HEK293 (cell line): ENCODE measurements around the gene SLC36A1.

Experiments used
- CTCF ChIA-PET: fragments of 350-600 bp; formaldehyde crosslinking; extraction: SDS; loops from one replicate; lab custom pipeline; 2021; ENCODE audit warnings: antibody characterized with exemption; lab: Yijun Ruan, JAX
- POLR2A ChIA-PET: fragments of 300-600 bp; formaldehyde crosslinking; extraction: SDS; loops from one replicate; lab custom pipeline; 2020; ENCODE audit warnings: antibody characterized with exemption, inconsistent platforms; lab: Yijun Ruan, JAX
- H3K27ac ChIP-seq: fragments of 200-500 bp; sonication (Bioruptor generic); 2 replicates; pipeline ENCODE4 v1.5.1; 2014; ENCODE audit warnings: low read depth, low read length, control low read depth, inconsistent platforms; ENCODE audit errors: extremely low read depth
- H3K36me3 ChIP-seq, 2 experiments: fragments of 200-500 bp in 1 of 2; sonication (Bioruptor generic) in 1 of 2; 1 replicate in 1 of 2; 2 replicates in 1 of 2; pipeline ENCODE4 v1.5.1; 2014 to 2017; ENCODE audit warnings: inconsistent platforms in 2 of 2, low read length in 2 of 2; ENCODE audit not compliant: control insufficient read depth in 2 of 2, insufficient read depth in 1 of 2
- H3K4me1 ChIP-seq: fragments of 200-500 bp; sonication (Bioruptor generic); 2 replicates; pipeline ENCODE4 v1.5.1; 2014; ENCODE audit warnings: mild to moderate bottlenecking, low read length, inconsistent platforms; ENCODE audit not compliant: control insufficient read depth, insufficient read depth
- H3K4me3 ChIP-seq: 2 replicates; pipeline ENCODE4 v1.5.1; 2011; ENCODE audit warnings: low read depth, mild to moderate bottlenecking, control low read depth, low read length, moderate library complexity
- H3K9me3 ChIP-seq: fragments of 200-500 bp; sonication (Bioruptor generic); 2 replicates; pipeline ENCODE4 v1.5.1; 2014; ENCODE audit warnings: low read depth, low read length, inconsistent platforms; ENCODE audit not compliant: control insufficient read depth, insufficient read depth
- BCL11A ChIP-seq: fragments of 450-650 bp; formaldehyde crosslinking; IDR thresholded peaks from 2 replicates; pipeline ENCODE4 v1.5.1; 2016; ENCODE audit warnings: low read depth, missing biosample characterization, missing genetic modification characterization
- GLIS2 ChIP-seq: fragments of 450-650 bp; formaldehyde crosslinking; IDR thresholded peaks from 2 replicates; pipeline ENCODE4 v1.5.1; 2016; ENCODE audit warnings: missing biosample characterization, missing genetic modification characterization
- KLF7 ChIP-seq: fragments of 450-650 bp; formaldehyde crosslinking; IDR thresholded peaks from 2 replicates; pipeline ENCODE4 v1.5.1; 2016; ENCODE audit warnings: missing biosample characterization, missing genetic modification characterization, borderline replicate concordance
- SCRT1 ChIP-seq: fragments of 450-650 bp; formaldehyde crosslinking; IDR thresholded peaks from 2 replicates; pipeline ENCODE4 v1.5.1; 2016; ENCODE audit warnings: missing biosample characterization, missing genetic modification characterization, borderline replicate concordance
- SCRT2 ChIP-seq: fragments of 450-650 bp; formaldehyde crosslinking; IDR thresholded peaks from 2 replicates; pipeline ENCODE4 v1.5.1; 2016; ENCODE audit warnings: missing biosample characterization, missing genetic modification characterization
- ZFHX2 ChIP-seq: fragments of 450-650 bp; formaldehyde crosslinking; conservative IDR thresholded peaks from 2 replicates; pipeline ENCODE4 v1.5.1; 2016; ENCODE audit warnings: missing biosample characterization, missing genetic modification characterization
- ZIC2 ChIP-seq: fragments of 450-650 bp; formaldehyde crosslinking; IDR thresholded peaks from 2 replicates; pipeline ENCODE4 v1.5.1; 2016; ENCODE audit warnings: missing biosample characterization, missing genetic modification characterization
- ZNF114 ChIP-seq: fragments of 450-650 bp; formaldehyde crosslinking; IDR thresholded peaks from 2 replicates; pipeline ENCODE4 v1.5.0; 2017; ENCODE audit warnings: missing biosample characterization, missing genetic modification characterization
- ZNF169 ChIP-seq: fragments of 450-650 bp; formaldehyde crosslinking; IDR thresholded peaks from 2 replicates; pipeline ENCODE4 v1.5.1; 2016; ENCODE audit warnings: missing biosample characterization, missing genetic modification characterization
- ZNF211 ChIP-seq: fragments of 450-650 bp; formaldehyde crosslinking; IDR thresholded peaks from 2 replicates; pipeline ENCODE4 v1.5.1; 2016; ENCODE audit warnings: low read depth, missing biosample characterization, missing genetic modification characterization
- ZNF239 ChIP-seq: fragments of 450-650 bp; formaldehyde crosslinking; IDR thresholded peaks from 2 replicates; pipeline ENCODE4 v1.5.1; 2016; ENCODE audit warnings: missing biosample characterization, missing genetic modification characterization
- ZNF292 ChIP-seq: fragments of 450-650 bp; formaldehyde crosslinking; IDR thresholded peaks from 2 replicates; pipeline ENCODE4 v1.5.1; 2016; ENCODE audit warnings: low read depth, missing biosample characterization, missing genetic modification characterization, borderline replicate concordance
- ZNF416 ChIP-seq: fragments of 450-650 bp; formaldehyde crosslinking; IDR thresholded peaks from 2 replicates; pipeline ENCODE4 v1.5.1; 2016; ENCODE audit warnings: missing biosample characterization, missing genetic modification characterization
- ZNF501 ChIP-seq: fragments of 450-650 bp; formaldehyde crosslinking; IDR thresholded peaks from 2 replicates; pipeline ENCODE4 v1.5.1; 2016; ENCODE audit warnings: missing biosample characterization, missing genetic modification characterization
- ZNF521 ChIP-seq: fragments of 450-650 bp; formaldehyde crosslinking; IDR thresholded peaks from 2 replicates; pipeline ENCODE4 v1.5.1; 2017; ENCODE audit warnings: missing biosample characterization, mild to moderate bottlenecking, missing genetic modification characterization
- ZNF549 ChIP-seq: fragments of 450-650 bp; IDR thresholded peaks from 2 replicates; pipeline ENCODE4 v1.5.1; 2018; ENCODE audit warnings: missing biosample characterization, missing genetic modification characterization, mild to moderate bottlenecking, inconsistent platforms, moderate library complexity
- ZNF555 ChIP-seq: fragments of 450-650 bp; formaldehyde crosslinking; conservative IDR thresholded peaks from 2 replicates; pipeline ENCODE4 v1.5.1; 2017; ENCODE audit warnings: missing biosample characterization, mild to moderate bottlenecking, missing genetic modification characterization, inconsistent platforms
- ZNF585B ChIP-seq: fragments of 450-650 bp; formaldehyde crosslinking; IDR thresholded peaks from 2 replicates; pipeline ENCODE4 v1.5.1; 2016; ENCODE audit warnings: missing biosample characterization, missing genetic modification characterization
- ZNF660 ChIP-seq: fragments of 450-650 bp; IDR thresholded peaks from 2 replicates; pipeline ENCODE4 v1.5.1; 2018; ENCODE audit warnings: missing biosample characterization, mild to moderate bottlenecking, missing genetic modification characterization
- ZNF664 ChIP-seq: fragments of 450-650 bp; formaldehyde crosslinking; IDR thresholded peaks from 2 replicates; pipeline ENCODE4 v1.5.1; 2016; ENCODE audit warnings: missing biosample characterization, missing genetic modification characterization
- ZNF830 ChIP-seq: fragments of 450-650 bp; IDR thresholded peaks from 2 replicates; pipeline ENCODE4 v1.5.0; 2018; ENCODE audit warnings: missing biosample characterization, missing genetic modification characterization, low read depth, mild to moderate bottlenecking, moderate library complexity
- TF ChIP-seq, protein P1 (sequence below): fragments of 450-650 bp; formaldehyde crosslinking; IDR thresholded peaks from 2 replicates; pipeline ENCODE4 v1.5.1; 2016; ENCODE audit warnings: missing biosample characterization, missing genetic modification characterization, low read depth
- TF ChIP-seq, protein P2 (sequence below): fragments of 450-650 bp; formaldehyde crosslinking; IDR thresholded peaks from 2 replicates; pipeline ENCODE4 v1.5.1; 2017; ENCODE audit warnings: missing biosample characterization, missing genetic modification characterization
- TF ChIP-seq, protein P3 (sequence below): fragments of 450-650 bp; formaldehyde crosslinking; IDR thresholded peaks from 2 replicates; pipeline ENCODE4 v1.5.1; 2016; ENCODE audit warnings: missing biosample characterization, missing genetic modification characterization

The SLC36A1 gene

DNA sequence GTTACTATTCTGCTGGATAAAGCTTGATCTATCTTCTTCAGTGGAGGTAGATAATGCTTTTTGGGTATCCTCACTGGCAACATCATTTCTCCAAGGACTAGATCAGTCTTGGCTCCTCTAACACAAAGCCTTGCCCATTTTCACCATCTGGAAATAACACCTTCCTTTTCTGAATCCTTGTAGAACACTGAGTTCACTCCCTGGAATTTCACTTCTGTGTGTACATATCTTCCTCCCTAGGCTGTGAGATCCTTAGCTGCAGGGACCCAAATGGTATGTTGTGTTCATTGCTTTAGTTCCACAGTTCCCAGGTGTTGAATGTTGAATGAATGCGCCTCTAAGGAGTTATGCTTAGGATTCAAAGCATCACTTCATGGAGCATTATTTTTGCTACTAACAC, 16.7 kb upstream of the SLC36A1 start:
- TF ChIP-seq, protein P1, sequence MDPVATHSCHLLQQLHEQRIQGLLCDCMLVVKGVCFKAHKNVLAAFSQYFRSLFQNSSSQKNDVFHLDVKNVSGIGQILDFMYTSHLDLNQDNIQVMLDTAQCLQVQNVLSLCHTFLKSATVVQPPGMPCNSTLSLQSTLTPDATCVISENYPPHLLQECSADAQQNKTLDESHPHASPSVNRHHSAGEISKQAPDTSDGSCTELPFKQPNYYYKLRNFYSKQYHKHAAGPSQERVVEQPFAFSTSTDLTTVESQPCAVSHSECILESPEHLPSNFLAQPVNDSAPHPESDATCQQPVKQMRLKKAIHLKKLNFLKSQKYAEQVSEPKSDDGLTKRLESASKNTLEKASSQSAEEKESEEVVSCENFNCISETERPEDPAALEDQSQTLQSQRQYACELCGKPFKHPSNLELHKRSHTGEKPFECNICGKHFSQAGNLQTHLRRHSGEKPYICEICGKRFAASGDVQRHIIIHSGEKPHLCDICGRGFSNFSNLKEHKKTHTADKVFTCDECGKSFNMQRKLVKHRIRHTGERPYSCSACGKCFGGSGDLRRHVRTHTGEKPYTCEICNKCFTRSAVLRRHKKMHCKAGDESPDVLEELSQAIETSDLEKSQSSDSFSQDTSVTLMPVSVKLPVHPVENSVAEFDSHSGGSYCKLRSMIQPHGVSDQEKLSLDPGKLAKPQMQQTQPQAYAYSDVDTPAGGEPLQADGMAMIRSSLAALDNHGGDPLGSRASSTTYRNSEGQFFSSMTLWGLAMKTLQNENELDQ, result no peak
- TF ChIP-seq ZNF555 (tag by site-specific recombination) (no peak), ZNF169 (tag by site-specific recombination) (no peak), ZNF664 (tag by site-specific recombination) (no peak), ZNF660 (tag by site-specific recombination) (no peak), ZNF239 (tag by site-specific recombination) (no peak), ZFHX2 (tag by site-specific recombination) (no peak), ZNF292 (tag by site-specific recombination) (no peak), ZNF501 (tag by site-specific recombination) (no peak), ZNF830 (tag by site-specific recombination) (no peak), ZNF521 (tag by site-specific recombination) (no peak)
- Histone ChIP-seq H3K27ac (no peak overlapping the region), H3K9me3 (no peaks in the 10 kb centered on the region), H3K4me1 (no peaks in the 10 kb centered on the region), H3K36me3 (no peaks in the 10 kb centered on the region), H3K4me3 (no peak overlapping the region)
- ChIA-PET CTCF (no interaction called here), POLR2A (no interaction called here)

DNA sequence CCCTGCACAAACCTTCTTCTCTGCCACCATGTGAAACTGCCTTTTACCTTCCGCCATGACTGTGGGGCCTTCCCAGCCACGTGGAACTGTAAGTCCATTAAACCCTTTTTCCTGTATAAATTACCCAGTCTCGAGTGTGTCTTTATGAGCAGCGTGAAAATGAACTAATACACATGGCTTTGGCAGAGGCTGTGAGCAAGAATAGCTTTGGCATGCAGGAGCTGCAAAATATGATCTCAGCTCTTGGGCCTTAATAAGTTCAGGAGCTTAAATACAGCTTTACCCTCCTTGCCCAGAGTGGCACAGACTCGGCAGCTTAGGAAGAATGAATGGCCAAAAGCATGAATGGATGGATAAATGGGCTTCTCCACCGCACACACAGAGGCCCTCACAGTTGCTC, 15.7 kb upstream of the SLC36A1 start:
- Histone ChIP-seq H3K4me3 (no peak overlapping the region), H3K9me3 (no peaks in the 10 kb centered on the region), H3K27ac (no peak overlapping the region), H3K36me3 (no peaks in the 10 kb centered on the region), H3K4me1 (no peaks in the 10 kb centered on the region)
- TF ChIP-seq ZNF549 (tag by site-specific recombination), result no peak
- TF ChIP-seq, protein P2, sequence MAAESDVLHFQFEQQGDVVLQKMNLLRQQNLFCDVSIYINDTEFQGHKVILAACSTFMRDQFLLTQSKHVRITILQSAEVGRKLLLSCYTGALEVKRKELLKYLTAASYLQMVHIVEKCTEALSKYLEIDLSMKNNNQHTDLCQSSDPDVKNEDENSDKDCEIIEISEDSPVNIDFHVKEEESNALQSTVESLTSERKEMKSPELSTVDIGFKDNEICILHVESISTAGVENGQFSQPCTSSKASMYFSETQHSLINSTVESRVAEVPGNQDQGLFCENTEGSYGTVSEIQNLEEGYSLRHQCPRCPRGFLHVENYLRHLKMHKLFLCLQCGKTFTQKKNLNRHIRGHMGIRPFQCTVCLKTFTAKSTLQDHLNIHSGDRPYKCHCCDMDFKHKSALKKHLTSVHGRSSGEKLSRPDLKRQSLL (tag by site-specific recombination), result no peak
- TF ChIP-seq, protein P3, sequence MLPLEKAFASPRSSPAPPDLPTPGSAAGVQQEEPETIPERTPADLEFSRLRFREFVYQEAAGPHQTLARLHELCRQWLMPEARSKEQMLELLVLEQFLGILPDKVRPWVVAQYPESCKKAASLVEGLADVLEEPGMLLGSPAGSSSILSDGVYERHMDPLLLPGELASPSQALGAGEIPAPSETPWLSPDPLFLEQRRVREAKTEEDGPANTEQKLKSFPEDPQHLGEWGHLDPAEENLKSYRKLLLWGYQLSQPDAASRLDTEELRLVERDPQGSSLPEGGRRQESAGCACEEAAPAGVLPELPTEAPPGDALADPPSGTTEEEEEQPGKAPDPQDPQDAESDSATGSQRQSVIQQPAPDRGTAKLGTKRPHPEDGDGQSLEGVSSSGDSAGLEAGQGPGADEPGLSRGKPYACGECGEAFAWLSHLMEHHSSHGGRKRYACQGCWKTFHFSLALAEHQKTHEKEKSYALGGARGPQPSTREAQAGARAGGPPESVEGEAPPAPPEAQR (tag by site-specific recombination), result no peak
- TF ChIP-seq GLIS2 (tag by site-specific recombination), result no peak
- TF ChIP-seq ZNF585B (tag by site-specific recombination), result no peak
- TF ChIP-seq KLF7, result no peak
- CTCF ChIA-PET, result interaction anchor here (1.3 kb wide), 1 partner anchor 14 kb away, joined by 5 read pairs; no protein-coding TSS in a partner anchor
- POLR2A ChIA-PET, result no interaction called here

DNA sequence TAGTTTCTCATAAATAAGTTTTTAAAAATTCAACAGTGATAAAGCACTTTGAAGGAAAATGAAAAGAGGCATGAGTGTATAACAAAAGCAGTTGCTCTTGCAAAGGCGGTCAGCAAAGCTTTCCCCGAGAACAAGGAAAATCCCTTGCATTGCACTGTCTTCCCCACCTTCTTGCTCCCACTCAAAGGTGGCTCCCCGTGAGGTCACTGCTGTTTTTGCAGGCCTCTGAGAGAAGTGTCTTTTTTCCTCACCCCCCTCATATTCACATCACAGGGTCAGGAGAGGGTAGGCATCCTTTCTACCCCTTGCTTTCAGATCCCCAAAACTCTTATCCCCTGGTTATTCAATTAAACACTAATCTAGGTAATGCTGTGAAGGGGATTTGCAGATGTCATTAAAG, 15.2 kb upstream of the SLC36A1 start:
- no peak overlapping the region for H3K27ac ChIP-seq
- H3K4me3 ChIP-seq, result no peak overlapping the region
- POLR2A ChIA-PET, result no interaction called here
- CTCF ChIA-PET, result interaction anchor here (1.3 kb wide), 1 partner anchor 13 kb away, joined by 5 read pairs; no protein-coding TSS in a partner anchor
- H3K4me1 ChIP-seq, result no peaks in the 10 kb centered on the region
- H3K36me3 ChIP-seq, result no peaks in the 10 kb centered on the region
- no peaks in the 10 kb centered on the region for H3K9me3 ChIP-seq
- no peak for TF ChIP-seq ZNF211 (tag by site-specific recombination)
- TF ChIP-seq ZNF114, result no peak
- no peak for TF ChIP-seq ZIC2 (tag by site-specific recombination)
- no peak for TF ChIP-seq ZNF555 (tag by site-specific recombination)
- no peak for TF ChIP-seq ZNF416 (tag by site-specific recombination)
- TF ChIP-seq SCRT1, result no peak
- TF ChIP-seq BCL11A (tag by site-specific recombination), result no peak
- no peak for TF ChIP-seq SCRT2 (tag by site-specific recombination)
